Tibial nerve (tissue), 4 donors: ENCODE results near the gene BAIAP2. TPM values are rescaled to one million over a fixed set of nuclear protein-coding genes. Genes with fewer than 3 reads are reported as not detected.
A peak's percentile ranks its signal among the peaks of the same experiment; 100 is the strongest.

Experiments used
- DNase-seq, 2 donors: peaks; one replicate each; pipeline ENCODE4 v3.0.0-alpha.2; 2019; ENCODE audit warnings: low spot score in 2 of 2
- H3K27ac ChIP-seq, 4 donors: fragments of 200-600 bp; sonication (generic) in 3 of 4; one replicate each; pipeline ENCODE4 v1.5.1; 2017 to 2019; ENCODE audit warnings: mild to moderate bottlenecking in 1 of 4
- H3K27me3 ChIP-seq, 2 donors: fragments of 200-600 bp; sonication (generic) in 1 of 2; one replicate each; pipeline versions ENCODE4 v1.5.1 to v1.6.0; 2017 to 2019
- H3K36me3 ChIP-seq, 3 donors: fragments of 200-600 bp; sonication (generic); one replicate each; pipeline ENCODE4 v1.5.1; 2018 to 2019
- H3K4me1 ChIP-seq, 4 donors: fragments of 200-600 bp; sonication (generic) in 3 of 4; one replicate each; pipeline ENCODE4 v1.5.1; 2017 to 2019
- H3K4me3 ChIP-seq, 4 donors: fragments of 200-600 bp; sonication (generic) in 3 of 4; one replicate each; pipeline ENCODE4 v1.5.1; 2017 to 2019; ENCODE audit warnings: mild to moderate bottlenecking in 1 of 4, moderate library complexity in 1 of 4
- H3K9me3 ChIP-seq, 4 donors: fragments of 200-600 bp; sonication (generic) in 3 of 4; one replicate each; pipeline ENCODE4 v1.5.1; 2017 to 2019
- CTCF ChIP-seq, 5 experiments: fragments of 200-600 bp in 3 of 5; fragments of 450-650 bp in 2 of 5; sonication (generic) in 3 of 5; IDR thresholded peaks; one replicate each; pipeline ENCODE4 v1.5.1; 2016 to 2019; ENCODE audit warnings: antibody characterized with exemption in 5 of 5, mild to moderate bottlenecking in 3 of 5, moderate library complexity in 2 of 5
- EP300 ChIP-seq, 2 donors: sonication (generic); formaldehyde crosslinking; IDR thresholded peaks; one replicate each; pipeline ENCODE4 v1.6.1; 2017; ENCODE audit warnings: antibody characterized with exemption in 2 of 2, mild to moderate bottlenecking in 1 of 2
- POLR2A ChIP-seq, 2 donors: fragments of 450-650 bp; IDR thresholded peaks; one replicate each; pipeline ENCODE4 v1.6.1; 2017; ENCODE audit warnings: antibody characterized with exemption in 2 of 2, mild to moderate bottlenecking in 2 of 2, moderate library complexity in 2 of 2
- WGBS, 2 donors: methylation state at CpG; one replicate each; pipeline ENCODE4 v1.1.5; 2018; 5-methylcytosine and 5-hydroxymethylcytosine counted together
- total RNA-seq, 4 donors: library from RNA; depleted of rRNA; stranded (reverse); fragments of >200 nt; gene quantifications; one replicate each; pipeline ENCODE4 v1.1.0, GENCODE V29; 2016

The BAIAP2 gene
- total RNA-seq, 4 donors from 2014 or later: 49.5 to 81.2 (median 66.9) TPM

GRCh38 chr17:81026266-81027036, 8.5 kb upstream of the BAIAP2 start:
- WGBS, 2 donors: 53 to 59% methylated on average over 28 to 31 of the region's 31 CpGs
- peaks cover 0 to 63% (median 34%) of the 10 kb centered on the region in 4 donors for H3K4me1 ChIP-seq
- no peak for DNase-seq
- peaks cover 0 to 31% of the 10 kb centered on the region in 2 donors for H3K27me3 ChIP-seq
- peak overlapping the region in 2 of 4 donors; percentile 7 to 18 for H3K4me3 ChIP-seq
- H3K27ac ChIP-seq: peak overlapping the region; percentile 82 to 97 (median 90)
- H3K9me3 ChIP-seq: no peaks in the 10 kb centered on the region
- TF ChIP-seq EP300 (IDR thresholded peaks at IDR 0.05): no peak
- no peak for TF ChIP-seq CTCF (IDR thresholded peaks at IDR 0.05)
- TF ChIP-seq POLR2A (IDR thresholded peaks at IDR 0.05): no peak
- H3K36me3 ChIP-seq: peaks cover 0 to 8% (median 0%) of the 10 kb centered on the region in 3 donors

- Histone ChIP-seq H3K36me3 (peaks cover 0 to 13% (median 0%) of the 10 kb centered on the region in 3 donors), H3K27me3 (peaks cover 0 to 31% of the 10 kb centered on the region in 2 donors), H3K9me3 (no peaks in the 10 kb centered on the region), H3K4me1 (peaks cover 0 to 62% (median 32%) of the 10 kb centered on the region in 4 donors), H3K4me3 (no peak overlapping the region), H3K27ac (peak overlapping the region in 3 of 4 donors; percentile 82 to 97 (median 94))
- 72 to 75% methylated on average over 15 of the region's 15 CpGs for WGBS, 2 donors
- no peak for DNase-seq
- TF ChIP-seq EP300 (IDR thresholded peaks at IDR 0.05) (no peak), POLR2A (IDR thresholded peaks at IDR 0.05) (no peak), CTCF (IDR thresholded peaks at IDR 0.05) (no peak)
Observed at GRCh38 chr17:81027038-81027437, 7.9 kb upstream of the BAIAP2 start.

- no peak for DNase-seq
- WGBS, 2 donors: 41 to 47% methylated on average over 32 to 37 of the region's 37 CpGs
Observed at GRCh38 chr17:81027591-81028505, 7.1 kb upstream of the BAIAP2 start.

GRCh38 chr17:81028506-81028858, 6.5 kb upstream of the BAIAP2 start:
- 34 to 42% methylated on average over 10 to 12 of the region's 12 CpGs for WGBS, 2 donors
- TF ChIP-seq CTCF (IDR thresholded peaks at IDR 0.05): no peak
- peaks cover 0 to 70% (median 34%) of the 10 kb centered on the region in 4 donors for H3K4me1 ChIP-seq
- H3K9me3 ChIP-seq: no peaks in the 10 kb centered on the region
- DNase-seq: no peak
- H3K27me3 ChIP-seq: peaks cover 0 to 31% of the 10 kb centered on the region in 2 donors
- peak overlapping the region in 1 of 4 donors; percentile 94 for H3K27ac ChIP-seq
- H3K4me3 ChIP-seq: no peak overlapping the region
- H3K36me3 ChIP-seq: peaks cover 0 to 21% (median 0%) of the 10 kb centered on the region in 3 donors

More at GRCh38 chr17:81027591-81028505, 7.1 kb upstream of the BAIAP2 start:
- Histone ChIP-seq H3K36me3 (peaks cover 0 to 21% (median 0%) of the 10 kb centered on the region in 3 donors), H3K4me3 (no peak overlapping the region), H3K4me1 (peaks cover 0 to 66% (median 32%) of the 10 kb centered on the region in 4 donors), H3K9me3 (no peaks in the 10 kb centered on the region), H3K27ac (peak overlapping the region in 3 of 4 donors; percentile 20 to 97 (median 94)), H3K27me3 (peaks cover 0 to 31% of the 10 kb centered on the region in 2 donors)
- TF ChIP-seq EP300 (IDR thresholded peaks at IDR 0.05): no peak
- no peak for TF ChIP-seq CTCF (IDR thresholded peaks at IDR 0.05)
- TF ChIP-seq POLR2A (IDR thresholded peaks at IDR 0.05): no peak
